B cell (primary cell): ENCODE results near the gene KRT27. TPM values are rescaled to one million over a fixed set of nuclear protein-coding genes. Genes with fewer than 3 reads are reported as not detected.

ENCODE experiments used
- ATAC-seq: fragments of 200-7000 bp; cut with Tn5 transposase; one replicate; pipeline ENCODE4 v1.10.0; 2021; ENCODE audit warnings: low read depth, mild to moderate bottlenecking, moderate number of reproducible peaks, moderate library complexity
- CTCF ChIA-PET: fragments of 350-600 bp; sonication (Branson Sonifier 250); formaldehyde crosslinking; loops from one replicate; lab custom pipeline; 2021; ENCODE audit warnings: antibody characterized with exemption, inconsistent platforms; lab: Charles Lee
- POLR2A ChIA-PET: fragments of 350-600 bp; sonication (Branson Sonifier 250); formaldehyde crosslinking; loops from one replicate; lab custom pipeline; 2021; ENCODE audit warnings: antibody characterized with exemption; lab: Charles Lee
- DNase-seq: peaks from one replicate; pipeline ENCODE4 v3.0.0; 2013
- H2AFZ ChIP-seq: 2 replicates; pipeline ENCODE4 v1.6.1; 2012; ENCODE audit warnings: mild to moderate bottlenecking, low read depth, low read length; ENCODE audit not compliant: insufficient read depth, poor library complexity, severe bottlenecking
- H3K27ac ChIP-seq, 2 donors: 1 replicate in 1 of 2; 2 replicates in 1 of 2; pipeline ENCODE4 v1.5.1; 2012 to 2013; ENCODE audit warnings: low read length in 2 of 2, mild to moderate bottlenecking in 2 of 2, moderate library complexity in 1 of 2
- H3K27me3 ChIP-seq, 4 experiments: fragments of 200-600 bp in 1 of 4; sonication (generic) in 1 of 4; replicated peaks in 1 of 4; 1 replicate in 2 of 4; 2 replicates in 2 of 4; pipeline versions ENCODE4 v1.6.1 to v1.7.0; 2013 to 2016; ENCODE audit warnings: low read length in 3 of 4, mild to moderate bottlenecking in 2 of 4, mixed read lengths in 1 of 4, moderate library complexity in 1 of 4; ENCODE audit not compliant: insufficient read depth in 4 of 4, control insufficient read depth in 3 of 4; ENCODE audit errors: control extremely low read depth in 1 of 4
- H3K36me3 ChIP-seq, 2 experiments: replicated peaks in 1 of 2; 1 replicate in 1 of 2; 2 replicates in 1 of 2; pipeline versions ENCODE4 v1.6.1 to v1.7.1; 2013; ENCODE audit warnings: low read length in 1 of 2; ENCODE audit not compliant: insufficient read depth in 2 of 2, control insufficient read depth in 1 of 2; ENCODE audit errors: control extremely low read depth in 1 of 2, extremely low read depth in 1 of 2
- H3K4me1 ChIP-seq, 2 donors: fragments of 200-600 bp in 1 of 2; sonication (generic) in 1 of 2; 1 replicate in 1 of 2; 2 replicates in 1 of 2; pipeline versions ENCODE4 v1.5.1 to v1.6.1; 2013 to 2017; ENCODE audit warnings: low read length in 2 of 2; ENCODE audit not compliant: control insufficient read depth in 2 of 2, insufficient read depth in 2 of 2
- H3K4me2 ChIP-seq: replicated peaks from 2 replicates; pipeline ENCODE3; 2012; ENCODE audit warnings: mild to moderate bottlenecking, low read depth, low read length; ENCODE audit not compliant: poor library complexity, severe bottlenecking
- H3K4me3 ChIP-seq, 5 experiments: fragments of 200-600 bp in 1 of 5; sonication (generic) in 1 of 5; 1 replicate in 3 of 5; 2 replicates in 2 of 5; pipeline versions ENCODE4 v1.5.1 to v1.7.0; 2011 to 2016; ENCODE audit warnings: low read length in 4 of 5, mild to moderate bottlenecking in 4 of 5, low read depth in 2 of 5, control low read depth in 1 of 5, moderate library complexity in 1 of 5; ENCODE audit not compliant: insufficient read depth in 1 of 5; ENCODE audit errors: control extremely low read depth in 1 of 5, extremely low read depth in 1 of 5
- H3K79me2 ChIP-seq: fragments of 200-600 bp; sonication (generic); one replicate; pipeline ENCODE4 v1.6.0; 2016; ENCODE audit warnings: low read length; ENCODE audit not compliant: control insufficient read depth, insufficient read depth
- H3K9ac ChIP-seq: fragments of 200-600 bp; sonication (generic); 2 replicates; pipeline ENCODE4 v1.6.1; 2017; ENCODE audit warnings: mild to moderate bottlenecking, low read length, moderate library complexity
- H3K9me3 ChIP-seq, 3 donors: one replicate each; pipeline versions ENCODE4 v1.6.1 to v1.7.1; 2013; ENCODE audit warnings: low read length in 2 of 3; ENCODE audit not compliant: control insufficient read depth in 2 of 3, insufficient read depth in 1 of 3; ENCODE audit errors: control extremely low read depth in 1 of 3
- H4K20me1 ChIP-seq: 2 replicates; pipeline ENCODE4 v1.6.0; 2012; ENCODE audit warnings: mild to moderate bottlenecking, low read length; ENCODE audit not compliant: insufficient read depth, control insufficient read depth, poor library complexity, severe bottlenecking
- H3K27ac Mint-ChIP-seq: one replicate; pipeline ENCODE4 v1.8.0; 2021; ENCODE audit warnings: mixed read lengths
- H3K27me3 Mint-ChIP-seq: one replicate; pipeline ENCODE4 v1.8.0; 2021; ENCODE audit warnings: mixed read lengths
- H3K4me1 Mint-ChIP-seq: one replicate; pipeline ENCODE4 v1.8.0; 2021; ENCODE audit warnings: mixed read lengths
- H3K4me3 Mint-ChIP-seq: one replicate; pipeline ENCODE4 v1.8.0; 2021; ENCODE audit warnings: mixed read lengths
- H3K9me3 Mint-ChIP-seq: one replicate; pipeline ENCODE4 v1.8.0; 2022; ENCODE audit warnings: mixed read lengths; ENCODE audit not compliant: insufficient read depth
- EZH2 ChIP-seq: IDR thresholded peaks from 2 replicates; pipeline ENCODE4 v1.6.1; 2012; ENCODE audit warnings: borderline replicate concordance, low read depth, mild to moderate bottlenecking, moderate library complexity, low read length; ENCODE audit not compliant: insufficient read depth, poor library complexity, severe bottlenecking
- WGBS: methylation state at CpG from one replicate; pipeline ENCODE4 v1.1.5; 2013; ENCODE audit warnings: missing lambda C conversion rate; ENCODE audit not compliant: insufficient coverage; 5-methylcytosine and 5-hydroxymethylcytosine counted together
- intact Hi-C: fragments of 100-400 bp; cut with micrococcal nuclease; formaldehyde crosslinking; loops from one replicate; pipeline ENCODE4 v1.10.0; 2022
- polyA plus RNA-seq: library from polyadenylated mRNA; depleted of rRNA; stranded (reverse); fragments of >200 nt; gene quantifications from 2 replicates; pipeline ENCODE4 v1.2.3, GENCODE V29; 2012
- total RNA-seq, 2 donors: library from RNA; stranded (reverse); fragments of 120-200 nt in 1 of 2; gene quantifications; 1 replicate in 1 of 2; 2 replicates in 1 of 2; pipeline versions ENCODE4 v1.2.3 to v1.2.4, GENCODE V29; 2013 to 2022
- TF ChIP-seq, protein P1 (sequence below): fragments of 200-600 bp; IDR thresholded peaks from one replicate; pipeline ENCODE4 v1.8.0; 2022; ENCODE audit warnings: antibody characterized with exemption, mild to moderate bottlenecking

The KRT27 gene
- total and polyA plus RNA-seq, 2 donors (not counting 1 experiment from before 2014, with no cell fraction given): not detected

DNA sequence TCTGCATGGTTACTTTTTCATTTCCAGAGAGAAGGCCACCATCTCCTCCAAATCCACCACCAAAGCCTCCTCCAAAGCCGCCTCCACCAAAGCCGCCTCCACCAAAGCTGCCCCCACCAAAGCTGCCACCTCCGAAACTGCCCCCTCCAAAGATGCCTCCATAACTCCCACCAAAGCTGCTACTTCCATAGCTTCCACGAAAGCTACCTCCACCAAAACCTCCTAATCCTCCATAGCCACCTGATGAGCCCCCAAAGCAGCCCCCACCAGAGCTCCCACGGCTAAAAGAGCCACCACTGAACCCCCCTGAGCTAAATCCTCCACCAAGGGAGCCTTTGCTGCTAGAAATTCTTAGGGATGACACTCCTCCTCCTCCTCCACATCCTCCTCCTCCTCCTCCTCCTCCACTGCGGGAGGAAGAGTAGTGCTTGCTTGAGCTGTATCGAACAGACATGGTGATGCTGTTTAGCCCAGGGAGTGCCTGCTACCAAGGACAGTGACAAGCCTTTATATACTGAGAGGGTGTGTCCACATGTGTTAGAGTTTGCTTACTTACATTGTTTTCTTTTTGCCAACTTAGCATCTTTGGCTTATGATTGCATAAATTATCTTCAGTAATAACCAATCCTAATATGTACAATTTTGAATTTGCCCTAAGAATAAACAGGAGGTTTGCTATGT is 39.9 kb upstream of the KRT27 start, which contains the start of gene KRT10:
Gene KRT10, minus strand, starts transcription at position 483 of the 681 bp plus-strand sequence. Its CDS starts 29 bp downstream, at position 454.
- no peak within 1 kb of the TSS for H3K9ac ChIP-seq
- ATAC-seq (no peak), DNase-seq (no peak)
- no peak within 1 kb of the TSS for H3K27ac ChIP-seq
- no peak for TF ChIP-seq EZH2
- TF ChIP-seq, protein P1, sequence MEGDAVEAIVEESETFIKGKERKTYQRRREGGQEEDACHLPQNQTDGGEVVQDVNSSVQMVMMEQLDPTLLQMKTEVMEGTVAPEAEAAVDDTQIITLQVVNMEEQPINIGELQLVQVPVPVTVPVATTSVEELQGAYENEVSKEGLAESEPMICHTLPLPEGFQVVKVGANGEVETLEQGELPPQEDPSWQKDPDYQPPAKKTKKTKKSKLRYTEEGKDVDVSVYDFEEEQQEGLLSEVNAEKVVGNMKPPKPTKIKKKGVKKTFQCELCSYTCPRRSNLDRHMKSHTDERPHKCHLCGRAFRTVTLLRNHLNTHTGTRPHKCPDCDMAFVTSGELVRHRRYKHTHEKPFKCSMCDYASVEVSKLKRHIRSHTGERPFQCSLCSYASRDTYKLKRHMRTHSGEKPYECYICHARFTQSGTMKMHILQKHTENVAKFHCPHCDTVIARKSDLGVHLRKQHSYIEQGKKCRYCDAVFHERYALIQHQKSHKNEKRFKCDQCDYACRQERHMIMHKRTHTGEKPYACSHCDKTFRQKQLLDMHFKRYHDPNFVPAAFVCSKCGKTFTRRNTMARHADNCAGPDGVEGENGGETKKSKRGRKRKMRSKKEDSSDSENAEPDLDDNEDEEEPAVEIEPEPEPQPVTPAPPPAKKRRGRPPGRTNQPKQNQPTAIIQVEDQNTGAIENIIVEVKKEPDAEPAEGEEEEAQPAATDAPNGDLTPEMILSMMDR: no peak
- H3K4me3 ChIP-seq: no peak within 1 kb of the TSS
- H3K4me2 ChIP-seq: no peak within 1 kb of the TSS
- no peak within 1 kb of the TSS for H2AFZ ChIP-seq
- 84% methylated on average over 4 of the region's 7 CpGs for WGBS
- ChIA-PET POLR2A (interaction anchor here (0.7 kb wide), 1 partner anchor 389 kb away, joined by 4 read pairs; no protein-coding TSS in a partner anchor), CTCF (interaction anchor here (1.0 to 1.3 kb wide), 2 partner anchors 9 to 16 kb away, joined by 3 read pairs; no protein-coding TSS in a partner anchor)
- H3K4me1 ChIP-seq: peaks cover 8 to 13% of the 10 kb centered on the region in 2 donors
- H4K20me1 ChIP-seq: no peaks in the 10 kb centered on the region
- peaks cover 0 to 3% (median 0%) of the 10 kb centered on the region in 4 experiments for H3K27me3 ChIP-seq
- peaks cover 18% of the 10 kb centered on the region for H3K4me1 Mint-ChIP-seq
- H3K79me2 ChIP-seq: peaks cover 11% of the 10 kb centered on the region
- H3K9me3 ChIP-seq: peaks cover 0 to 3% (median 1%) of the 10 kb centered on the region in 3 donors
- peaks cover 21% of the 10 kb centered on the region for H3K27me3 Mint-ChIP-seq
- peaks cover 0 to 6% of the 10 kb centered on the region in 2 experiments for H3K36me3 ChIP-seq
- H3K4me3 Mint-ChIP-seq: no peak within 1 kb of the TSS
- intact Hi-C loops: no loop called here
- H3K9me3 Mint-ChIP-seq: peaks cover 2% of the 10 kb centered on the region
- no peak within 1 kb of the TSS for H3K27ac Mint-ChIP-seq

DNA sequence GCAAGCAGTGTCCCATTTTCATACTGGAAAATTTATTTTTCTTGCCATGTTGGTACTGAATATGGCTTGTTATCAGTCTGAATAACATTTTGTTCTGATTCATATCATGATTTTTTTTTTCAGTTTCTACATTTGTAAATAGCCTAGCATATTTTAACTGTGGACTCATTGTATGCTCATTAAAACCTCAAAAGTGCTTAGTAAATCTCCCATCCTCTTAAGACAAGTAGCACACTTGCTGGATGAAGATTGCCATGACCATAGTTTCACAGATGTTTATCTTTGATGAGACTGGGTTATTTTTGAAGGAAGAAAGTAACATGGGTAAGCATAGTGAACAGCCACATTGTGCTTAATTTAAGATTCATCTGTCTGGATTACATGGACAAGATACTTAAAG is 39.2 kb upstream of the KRT27 start:
- DNase-seq: no peak
- CTCF ChIA-PET: interaction anchor here (1.3 kb wide), 1 partner anchor 15 kb away, joined by 3 read pairs; no protein-coding TSS in a partner anchor
- peaks cover 10% of the 10 kb centered on the region for H3K79me2 ChIP-seq

More for the DNA sequence above, 39.2 kb upstream of the KRT27 start:
- Histone ChIP-seq H3K4me3 (no peak overlapping the region), H3K4me2 (no peak overlapping the region), H3K27me3 (peaks cover 0 to 3% (median 0%) of the 10 kb centered on the region in 4 experiments), H2AFZ (no peak overlapping the region), H3K4me1 (peaks cover 8 to 13% of the 10 kb centered on the region in 2 donors), H3K27ac (no peak overlapping the region), H4K20me1 (no peaks in the 10 kb centered on the region), H3K9me3 (peaks cover 0 to 3% (median 1%) of the 10 kb centered on the region in 3 donors), H3K36me3 (peaks cover 0 to 12% of the 10 kb centered on the region in 2 experiments), H3K9ac (no peak overlapping the region)
- POLR2A ChIA-PET: no interaction called here
- no peak overlapping the region for H3K27ac Mint-ChIP-seq
- no peak overlapping the region for H3K4me3 Mint-ChIP-seq
- peaks cover 17% of the 10 kb centered on the region for H3K27me3 Mint-ChIP-seq
- TF ChIP-seq EZH2: no peak
- TF ChIP-seq, protein P1: no peak
- peaks cover 18% of the 10 kb centered on the region for H3K4me1 Mint-ChIP-seq
- intact Hi-C loops: no loop called here
- H3K9me3 Mint-ChIP-seq: peaks cover 2% of the 10 kb centered on the region
- no peak for ATAC-seq
